GM12878 (cell line): ENCODE measurements around the gene UVRAG. TPM values are rescaled to one million over a fixed set of nuclear protein-coding genes. Genes with fewer than 3 reads are reported as not detected.

Experiments used
- ATAC-seq: fragments of 200-7000 bp; cut with Tn5 transposase; 3 replicates; pipeline ENCODE4 v1.9.1; 2020; ENCODE audit warnings: mild to moderate bottlenecking, moderate library complexity
- BruUV-seq: library from RNA; stranded (reverse); fragments of 400-500 nt; replicated peaks from 2 replicates; lab custom pipeline; 2021; lab: Mats Ljungman, UMichigan
- CTCF ChIA-PET: fragments of 300-600 bp; sonication (Branson Sonifier 250); formaldehyde crosslinking; extraction: SDS; loops from one replicate; lab custom pipeline; 2021; ENCODE audit warnings: inconsistent platforms; lab: Yijun Ruan, JAX
- POLR2A ChIA-PET: fragments of 350-600 bp; formaldehyde crosslinking; extraction: SDS; loops from one replicate; lab custom pipeline; 2021; ENCODE audit warnings: inconsistent platforms; lab: Charles Lee
- RAD21 ChIA-PET: fragments of 300-600 bp; sonication (Branson Sonifier 250); formaldehyde crosslinking; loops from one replicate; lab custom pipeline; 2023; ENCODE audit warnings: antibody characterized with exemption; ENCODE audit not compliant: unreplicated experiment; lab: Charles Lee
- SMC1A ChIA-PET: fragments of 300-600 bp; sonication (Branson Sonifier 250); formaldehyde crosslinking; loops from one replicate; lab custom pipeline; 2023; ENCODE audit not compliant: unreplicated experiment, uncharacterized antibody; lab: Charles Lee
- DNase-seq: peaks from one replicate; pipeline ENCODE4 v3.0.0-alpha.2; 2011; ENCODE audit warnings: low read depth, low spot score
- FAIRE-seq: peaks from 3 replicates; lab custom pipeline; 2011; peaks lifted over from hg19 to GRCh38; lab: Jason Lieb, UNC
- H2AFZ ChIP-seq: 2 replicates; pipeline ENCODE4 v1.6.0; 2011; ENCODE audit warnings: low read depth, low read length, control low read depth; ENCODE audit not compliant: control insufficient read depth
- H3K27ac ChIP-seq: 2 replicates; pipeline ENCODE4 v1.5.1; 2011; ENCODE audit warnings: control low read depth; ENCODE audit not compliant: control insufficient read depth, insufficient read depth
- H3K27me3 ChIP-seq, 2 experiments: replicated peaks in 1 of 2; 2 replicates each; pipeline versions ENCODE4 v1.6.0 to v1.6.1; 2011; ENCODE audit warnings: low read length in 1 of 2; ENCODE audit not compliant: control insufficient read depth in 2 of 2, insufficient read depth in 2 of 2
- H3K36me3 ChIP-seq, 2 experiments: 2 replicates each; pipeline ENCODE4 v1.5.1; 2011; ENCODE audit warnings: low read length in 1 of 2; ENCODE audit not compliant: control insufficient read depth in 2 of 2, insufficient read depth in 2 of 2
- H3K4me1 ChIP-seq: 2 replicates; pipeline ENCODE4 v1.6.1; 2011; ENCODE audit warnings: mild to moderate bottlenecking, low read length, moderate library complexity, mixed read lengths; ENCODE audit not compliant: control insufficient read depth, insufficient read depth
- H3K4me2 ChIP-seq: 2 replicates; pipeline ENCODE4 v1.6.0; 2011; ENCODE audit warnings: control low read depth; ENCODE audit not compliant: control insufficient read depth, insufficient read depth
- H3K4me3 ChIP-seq: fragments of 200-600 bp; sonication (generic); 2 replicates; pipeline ENCODE4 v1.5.1; 2016
- H3K79me2 ChIP-seq: 2 replicates; pipeline ENCODE4 v1.6.0; 2011; ENCODE audit warnings: low read length; ENCODE audit not compliant: control insufficient read depth, insufficient read depth
- H3K9ac ChIP-seq: 2 replicates; pipeline ENCODE4 v1.8.0; 2011; ENCODE audit warnings: low read length, control low read depth, mixed read lengths; ENCODE audit not compliant: control insufficient read depth, insufficient read depth
- H3K9me3 ChIP-seq: replicated peaks from 3 replicates; pipeline ENCODE4 v1.5.1; 2011; ENCODE audit warnings: mild to moderate bottlenecking, low read length; ENCODE audit not compliant: control insufficient read depth, insufficient read depth
- H4K20me1 ChIP-seq: 2 replicates; pipeline ENCODE4 v1.6.0; 2011; ENCODE audit not compliant: control insufficient read depth, insufficient read depth
- ATF7 ChIP-seq: fragments of 450-650 bp; IDR thresholded peaks from 2 replicates; pipeline ENCODE4 v1.6.1; 2016; ENCODE audit warnings: low read depth, mild to moderate bottlenecking
- DPF2 ChIP-seq: fragments of 450-650 bp; IDR thresholded peaks from 2 replicates; pipeline ENCODE4 v1.6.1; 2017; ENCODE audit warnings: mild to moderate bottlenecking
- EP300 ChIP-seq, 2 experiments: fragments of 150-350 bp in 1 of 2; IDR thresholded peaks; 2 replicates each; pipeline ENCODE4 v1.6.1; 2011 to 2012; ENCODE audit warnings: low read depth in 2 of 2, low read length in 2 of 2, borderline replicate concordance in 1 of 2, improper control_type of control experiment in 1 of 2, inconsistent platforms in 1 of 2; ENCODE audit not compliant: control insufficient read depth in 1 of 2
- GABPA ChIP-seq: IDR thresholded peaks from 2 replicates; pipeline ENCODE4 v1.6.1; 2014; ENCODE audit warnings: antibody characterized with exemption, low read depth, mild to moderate bottlenecking, inconsistent platforms
- JUND ChIP-seq: IDR thresholded peaks from 2 replicates; pipeline ENCODE4 v1.6.1; 2012; ENCODE audit warnings: low read depth, mild to moderate bottlenecking, low read length, improper control_type of control experiment, moderate library complexity
- KAT2A ChIP-seq: conservative IDR thresholded peaks from 2 replicates; pipeline ENCODE4 v1.6.1; 2011; ENCODE audit warnings: low read depth, low read length; ENCODE audit not compliant: control insufficient read depth
- KDM1A ChIP-seq: fragments of 200-600 bp; sonication (generic); IDR thresholded peaks from 2 replicates; pipeline ENCODE4 v1.6.1; 2016; ENCODE audit warnings: borderline replicate concordance
- MXI1 ChIP-seq: fragments of 150-350 bp; IDR thresholded peaks from 2 replicates; pipeline ENCODE4 v1.6.1; 2011; ENCODE audit warnings: low read depth, mild to moderate bottlenecking, inconsistent platforms, low read length, improper control_type of control experiment
- SIX5 ChIP-seq: IDR thresholded peaks from 2 replicates; pipeline ENCODE4 v1.6.1; 2011; ENCODE audit warnings: mild to moderate bottlenecking, low read depth, low read length, moderate library complexity; ENCODE audit not compliant: severe bottlenecking
- WRNIP1 ChIP-seq: IDR thresholded peaks from 2 replicates; pipeline ENCODE4 v1.6.1; 2011; ENCODE audit warnings: low read depth, low read length, improper control_type of control experiment, borderline replicate concordance
- ZNF24 ChIP-seq: fragments of 450-650 bp; IDR thresholded peaks from 2 replicates; pipeline ENCODE4 v1.6.1; 2017; ENCODE audit warnings: antibody characterized with exemption, mild to moderate bottlenecking
- WGBS: methylation state at CpG from one replicate; pipeline ENCODE4 v1.1.6; 2016; ENCODE audit warnings: low lambda C conversion rate; ENCODE audit not compliant: insufficient replicate concordance, insufficient coverage; ENCODE audit errors: missing lambda C conversion rate; 5-methylcytosine and 5-hydroxymethylcytosine counted together
- in situ Hi-C: fragments of 300-500 bp; cut with MboI; formaldehyde crosslinking; loops from 9 replicates; pipeline ENCODE4 v1.14.3; 2018; ENCODE audit warnings: mixed read lengths
- intact Hi-C: fragments of 100-400 bp; cut with micrococcal nuclease; formaldehyde crosslinking; loops from one replicate; pipeline ENCODE4 v1.14.2; 2022; ENCODE audit not compliant: unreplicated experiment
- polyA plus RNA-seq, 11 experiments: library from polyadenylated mRNA; depleted of rRNA in 4 of 11; unstranded in 6 of 11; stranded (reverse) in 5 of 11; fragments of >200 nt; fragmentation: Nextera tagmentation in 4 of 11; fragmentation: Illumina TruSeq in 1 of 11; extraction: Ambion mirVana in 4 of 11; extraction: Trizol in 1 of 11; gene quantifications; 1 replicate in 1 of 11; 2 replicates in 10 of 11; pipeline versions ENCODE4 v1.2.1 to v1.2.3, GENCODE V29; 2011 to 2016; ENCODE audit warnings: inconsistent platforms in 2 of 11, missing spikeins in 2 of 11, low read depth in 1 of 11
- total RNA-seq, 4 experiments: library from RNA; depleted of rRNA in 3 of 4; stranded (reverse); fragments of >200 nt in 3 of 4; fragmentation: Illumina TruSeq in 1 of 4; extraction: Trizol in 1 of 4; gene quantifications; 2 replicates each; pipeline versions ENCODE4 v1.2.1 to v1.2.3, GENCODE V29; 2013 to 2021

UVRAG gene
- total and polyA plus RNA-seq, 10 of the 15 experiments (the other 5 are each of a cell fraction or from before 2014, with no cell fraction given): 7.0 to 43.4 (median 37.0) TPM

GRCh38 chr11:75959540-75959939 lies 144.5 kb downstream of the UVRAG start (continued):
- no peak for TF ChIP-seq JUND
- TF ChIP-seq ATF7: no peak

- in situ Hi-C loops: no loop called here
Observed at GRCh38 chr11:75964071-75964470, 149.1 kb downstream of the UVRAG start.

More at GRCh38 chr11:75964071-75964470, 149.1 kb downstream of the UVRAG start:
- SMC1A ChIA-PET: interaction anchor here (1.3 to 1.5 kb wide), 2 partner anchors 61 to 239 kb away, joined by 3 read pairs; no protein-coding TSS in a partner anchor
- BruUV-seq: no TSS peak
- Histone ChIP-seq H3K4me3 (no peak overlapping the region), H3K36me3 (peaks cover 0 to 5% of the 10 kb centered on the region in 2 experiments; a peak in 1 of 4 replicates), H3K4me1 (peaks cover 4% of the 10 kb centered on the region), H3K4me2 (no peak overlapping the region), H4K20me1 (no peaks in the 10 kb centered on the region), H2AFZ (no peak overlapping the region), H3K79me2 (peaks cover 11% of the 10 kb centered on the region), H3K27me3 (no peaks in the 10 kb centered on the region), H3K9me3 (no peaks in the 10 kb centered on the region)
- POLR2A ChIA-PET: no interaction called here
- FAIRE-seq (no peak), ATAC-seq (no peak)
- intact Hi-C loops: no loop called here
- 100% methylated on average over 2 of the region's 2 CpGs for WGBS
- RAD21 ChIA-PET: no interaction called here
- no peak for TF ChIP-seq SIX5
- TF ChIP-seq GABPA: no peak
- TF ChIP-seq EP300 (IDR thresholded peaks at IDR 0.05; ENCODE audit: borderline replicate concordance in 1 of 2, control insufficient read depth in 1 of 2, low read depth in 2 of 2, low read length in 2 of 2): no peak
- TF ChIP-seq WRNIP1: no peak
- TF ChIP-seq KDM1A: no peak
- no peak for TF ChIP-seq KAT2A
- no peak for TF ChIP-seq ZNF24
- no peak for TF ChIP-seq DPF2
- TF ChIP-seq MXI1: no peak
- TF ChIP-seq, all 136 proteins: peak for 0
- CTCF ChIA-PET: interaction anchor here (0.5 kb wide), 1 partner anchor 1866 kb away, joined by 5 read pairs; no protein-coding TSS in a partner anchor
- Histone ChIP-seq H3K9ac (no peak overlapping the region), H3K27ac (no peak overlapping the region)
- no peak for DNase-seq
